NCI-H146 (cell line): ENCODE measurements around the gene KLHL12.
A peak's percentile ranks its signal among the peaks of the same experiment; 100 is the strongest.

ENCODE experiments used
- DNase-seq: peaks from one replicate; lab custom pipeline; 2025; lab: John Stamatoyannopoulos, UW

KLHL12 gene

DNA sequence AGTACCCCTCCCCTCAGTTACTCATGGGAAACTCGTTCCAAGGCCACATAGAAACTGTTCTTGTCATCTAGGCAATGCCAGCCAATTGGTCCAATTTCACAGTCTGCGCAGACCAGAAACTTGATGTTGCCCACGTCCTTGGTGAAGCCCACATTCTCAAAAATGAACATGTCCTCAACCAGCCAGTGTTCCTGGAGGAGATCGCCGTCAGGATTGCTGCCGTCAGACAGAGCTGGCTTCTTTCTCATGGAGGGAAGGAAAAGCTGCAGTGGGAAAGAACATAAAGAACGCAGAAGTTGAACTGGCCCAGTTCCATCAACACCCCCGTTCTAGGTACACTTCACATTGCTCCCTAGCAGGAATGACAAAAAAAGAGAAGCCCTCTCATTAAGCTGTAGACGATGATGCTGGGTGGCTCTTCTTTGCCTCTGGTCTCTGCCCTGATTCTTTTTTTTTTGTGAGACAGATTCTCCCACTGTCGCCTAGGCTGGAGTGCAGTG lies 46.0 kb downstream of the KLHL12 start:
- DNase-seq: no peak

DNA sequence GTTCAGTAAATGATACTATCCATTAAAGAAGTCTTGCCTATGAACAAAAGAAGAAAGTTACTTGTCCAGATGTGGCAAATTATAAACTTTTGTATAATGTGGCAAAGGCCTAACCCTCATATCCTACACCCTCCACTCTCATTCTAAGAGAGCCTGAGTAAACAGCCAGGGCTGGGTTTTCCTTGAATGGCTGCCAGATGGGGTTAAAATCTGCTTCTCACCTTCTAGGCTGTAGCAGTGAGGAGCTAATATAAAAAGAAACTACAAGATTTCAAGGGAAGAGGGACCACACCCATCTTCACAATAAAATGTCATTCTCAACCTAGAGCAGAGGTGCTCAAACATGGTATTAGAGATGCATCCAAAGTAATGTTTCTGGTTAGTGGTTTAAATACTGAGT lies 47.0 kb downstream of the KLHL12 start:
- no peak for DNase-seq

DNA sequence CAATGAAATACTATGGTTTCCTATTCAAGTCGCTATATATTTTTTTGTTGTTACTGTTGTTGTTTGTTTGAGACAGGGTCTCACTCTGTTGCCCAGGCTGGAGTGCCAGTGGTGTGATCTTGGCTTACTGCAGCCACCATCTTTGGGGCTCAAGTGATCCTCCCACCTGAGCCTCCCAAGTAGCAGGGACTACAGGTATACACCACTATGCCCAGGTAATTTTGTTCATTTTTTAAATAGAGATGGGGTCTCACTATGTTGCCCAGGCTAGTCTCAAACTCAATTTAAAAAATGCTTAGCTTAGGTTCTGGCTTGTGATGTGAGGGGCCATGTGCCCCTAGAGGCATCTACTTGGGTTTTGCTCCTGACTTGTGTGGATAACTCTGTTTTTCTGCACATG lies 47.9 kb downstream of the KLHL12 start:
- DNase-seq: no peak

DNA sequence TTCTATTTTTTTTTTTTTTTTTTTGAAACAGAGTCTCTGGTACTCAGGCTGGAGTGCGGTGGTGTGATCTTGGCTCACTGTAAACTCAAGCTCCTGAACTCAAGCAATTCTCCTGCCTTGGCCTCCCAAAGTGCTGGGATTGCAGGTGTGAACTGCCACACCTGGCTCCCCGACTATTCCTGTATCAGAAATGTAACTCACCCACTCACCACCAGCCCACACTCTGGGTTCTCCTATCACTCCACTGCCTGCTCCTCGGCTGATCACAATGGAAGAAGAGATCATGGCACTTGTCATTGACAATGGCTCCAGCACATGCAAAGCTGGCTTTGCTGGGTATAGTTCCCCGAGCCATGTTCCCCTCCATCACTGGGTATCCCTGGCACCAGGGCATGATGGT lies 54.0 kb downstream of the KLHL12 start:
- DNase-seq: no peak

DNA sequence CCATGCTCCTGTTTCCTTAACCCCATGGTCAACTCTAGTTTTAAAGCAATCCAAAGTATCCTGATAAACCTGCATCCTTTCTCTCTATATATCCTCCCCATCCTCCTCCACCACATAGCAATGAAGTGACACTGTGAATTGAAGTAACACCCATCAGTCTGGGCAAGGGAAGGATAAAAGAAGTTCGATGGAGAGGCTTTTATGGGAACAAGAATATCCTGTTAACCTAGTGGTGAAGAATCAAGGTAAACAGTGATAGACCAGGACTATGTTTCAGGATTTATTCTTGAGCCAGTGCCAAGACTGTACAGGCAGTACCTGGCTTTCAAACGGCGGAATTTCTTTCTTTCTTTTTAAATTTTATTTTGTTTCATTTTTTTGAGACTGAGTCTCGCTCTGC lies 55.7 kb downstream of the KLHL12 start:
- DNase-seq: no peak

DNA sequence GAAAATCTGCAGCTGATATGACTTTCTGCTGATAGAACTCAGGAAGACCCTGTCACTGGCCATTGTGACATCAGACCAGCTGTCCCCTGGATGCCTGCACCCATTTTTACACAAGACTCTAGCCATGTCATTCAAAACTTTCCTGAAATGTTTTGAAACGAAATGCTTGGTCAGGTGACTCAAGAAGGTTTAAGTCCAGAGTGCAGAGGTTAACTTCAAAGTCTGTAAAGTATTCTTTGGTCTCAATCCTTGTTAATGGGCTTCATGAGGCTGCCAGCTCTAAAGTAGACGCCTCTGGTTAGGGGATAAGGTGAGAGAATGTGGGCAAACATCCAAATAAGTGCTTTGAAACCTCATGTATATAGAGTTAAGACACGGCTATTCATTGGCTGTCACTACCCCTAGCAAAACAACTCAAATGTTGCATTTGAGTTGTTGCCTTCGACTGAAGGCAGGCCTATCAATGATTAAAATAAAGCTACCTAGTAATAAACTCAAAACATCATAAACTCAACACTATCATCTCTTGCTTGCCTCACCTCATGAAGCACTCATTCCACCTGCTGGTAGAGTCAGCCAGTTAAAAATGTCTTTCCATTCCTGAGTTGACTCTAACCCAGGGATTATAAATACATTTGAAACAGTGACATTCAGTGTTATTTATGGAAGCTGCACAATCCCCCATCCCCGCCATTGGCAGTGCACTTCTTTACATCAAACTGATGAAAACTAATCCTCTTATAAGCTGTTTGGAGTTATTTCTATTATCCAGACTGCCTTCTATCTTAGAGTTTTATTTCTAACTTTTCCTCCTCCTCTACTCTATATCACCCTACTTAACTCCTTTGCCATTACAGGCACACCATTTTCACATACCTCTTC lies 64.1 kb downstream of the KLHL12 start:
- DNase-seq: no peak

DNA sequence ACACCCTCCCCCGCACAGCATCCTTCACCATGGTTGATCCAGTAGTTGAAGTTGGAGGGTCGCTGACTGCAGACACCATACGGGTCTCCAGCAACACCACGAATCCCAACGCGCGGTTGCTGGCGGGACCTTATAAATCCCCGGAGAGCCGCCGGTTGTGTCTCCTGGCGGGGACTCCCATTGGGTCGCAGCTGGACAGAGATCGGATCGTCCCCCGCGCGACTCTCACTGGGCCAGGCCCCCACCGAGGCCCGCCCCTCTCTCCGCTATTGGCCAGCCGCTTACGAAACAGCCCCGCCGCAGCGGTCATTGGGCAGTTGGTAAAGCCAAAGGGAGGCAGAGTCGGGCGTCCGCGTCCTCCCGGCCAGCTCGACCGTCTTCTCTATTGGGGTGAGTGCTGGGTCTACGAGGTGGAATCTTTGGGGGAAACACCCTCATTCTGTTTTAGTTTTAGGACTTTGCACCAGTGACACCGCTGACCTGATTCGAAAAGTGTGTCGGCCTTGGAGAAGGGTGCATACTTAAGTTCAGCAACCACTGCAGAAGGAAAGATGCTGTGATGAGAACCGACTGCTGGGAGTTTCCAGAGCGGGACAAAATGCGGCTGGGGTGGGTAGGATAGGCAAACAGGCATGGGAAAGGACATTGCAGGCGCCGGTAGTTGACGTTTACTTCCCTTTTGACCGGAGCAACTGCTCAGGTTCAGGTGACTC lies 65.5 kb downstream of the KLHL12 start:
- DNase-seq: no peak

DNA sequence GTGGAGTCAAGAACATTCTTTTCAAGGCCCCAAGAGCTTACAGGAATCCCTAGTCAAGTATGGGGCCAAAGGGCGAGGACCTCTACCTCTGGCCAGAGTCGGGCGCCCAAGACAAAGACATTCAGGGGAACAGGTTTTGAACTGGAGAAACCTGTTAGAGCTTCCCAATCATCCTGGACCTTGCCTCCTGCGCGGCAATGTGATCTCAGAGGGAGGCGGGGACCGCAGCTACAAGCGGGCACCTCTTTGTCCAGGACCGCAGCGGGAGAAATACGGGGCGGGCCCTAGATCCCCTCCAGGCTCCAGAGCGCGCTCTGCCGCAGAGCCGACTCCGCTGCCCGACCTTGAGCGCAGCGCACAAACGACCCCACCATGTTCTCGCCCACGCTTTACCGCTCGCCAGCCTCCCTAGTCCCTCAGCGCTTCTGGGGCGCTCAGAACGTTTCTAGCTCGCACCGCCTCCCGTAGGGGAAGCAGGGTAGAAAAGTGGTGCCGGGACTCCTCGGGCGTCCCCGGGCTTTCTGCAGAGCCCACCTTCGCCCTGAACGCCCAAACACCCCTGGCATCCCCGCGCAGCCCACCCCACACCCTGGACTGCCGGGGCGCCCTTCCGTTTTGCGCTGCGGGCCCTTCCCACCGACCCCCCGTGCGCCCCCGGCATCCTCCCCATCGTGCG lies 66.2 kb downstream of the KLHL12 start:
- no peak for DNase-seq

DNA sequence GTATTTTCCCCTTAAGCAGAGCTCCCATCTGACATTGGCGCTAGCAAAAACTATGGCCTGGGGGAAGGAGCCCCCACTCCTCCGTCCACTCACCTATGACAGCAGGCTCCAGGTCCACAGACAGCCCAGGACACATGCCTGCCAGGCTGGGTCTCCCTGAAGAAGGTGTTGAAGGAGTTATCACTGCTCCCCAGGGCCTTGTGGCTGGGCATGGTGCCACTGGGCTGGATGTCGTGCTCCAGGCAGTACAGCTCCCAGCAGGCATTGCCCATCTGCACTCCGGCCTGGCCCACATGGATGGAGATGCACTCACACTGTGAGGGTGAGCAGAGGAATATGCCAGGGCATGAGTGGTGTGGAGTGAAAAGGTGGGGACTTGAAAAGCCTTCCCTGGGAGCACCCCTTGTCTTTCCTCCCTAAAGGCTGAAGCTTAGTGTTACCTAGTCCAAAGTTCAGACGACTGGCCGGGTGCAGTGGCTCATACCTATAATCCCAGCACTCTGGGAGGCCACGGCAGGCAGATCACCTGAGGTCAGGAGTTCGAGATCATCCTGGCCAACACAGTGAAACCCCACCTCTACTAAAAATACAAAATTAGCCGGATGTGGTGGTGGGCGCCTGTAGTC lies 68.1 kb downstream of the KLHL12 start:
- DNase-seq: no peak

DNA sequence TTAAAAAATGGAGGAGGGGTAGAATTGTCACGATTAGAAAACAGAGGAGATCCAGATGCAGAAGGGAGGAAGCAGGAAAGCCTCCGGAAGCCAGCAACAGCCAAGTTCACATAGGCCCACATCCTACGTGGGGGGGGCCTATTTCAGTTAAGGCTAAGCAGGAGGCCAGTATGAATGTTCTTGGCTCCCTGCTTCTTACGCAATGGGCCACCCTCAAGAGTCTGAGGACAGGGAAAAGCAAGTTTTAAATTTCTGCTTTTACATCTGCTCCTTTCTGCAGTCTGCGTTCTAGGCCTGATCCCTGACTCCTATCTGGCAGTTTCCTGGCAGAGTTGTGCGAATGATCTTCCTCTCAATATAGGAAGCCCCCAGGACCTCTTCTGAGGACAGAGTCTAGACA lies 68.7 kb downstream of the KLHL12 start:
- no peak for DNase-seq

DNA sequence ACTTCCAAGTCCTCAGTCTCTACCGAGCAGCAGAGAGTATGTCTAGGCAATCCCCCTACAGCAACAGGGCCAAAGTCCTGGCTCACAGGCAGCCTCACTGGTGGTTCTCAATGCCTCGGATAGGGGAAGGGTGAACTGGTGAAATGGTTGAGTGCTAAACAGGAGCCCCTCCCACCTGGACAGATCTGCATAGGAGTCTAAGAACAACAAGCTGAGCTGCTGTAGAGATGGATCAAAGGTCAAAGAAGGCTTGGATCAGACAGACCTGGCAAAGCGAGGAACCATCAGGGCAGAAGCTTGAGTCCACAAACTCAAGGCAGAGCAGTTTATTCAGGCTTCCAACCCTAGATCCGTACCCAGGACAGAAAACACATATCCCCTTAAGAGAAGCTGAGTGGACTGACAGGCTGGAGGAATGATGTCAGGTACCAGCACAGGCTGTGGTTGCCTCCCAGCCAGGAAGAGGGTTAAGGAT lies 69.9 kb downstream of the KLHL12 start:
- DNase-seq: no peak

DNA sequence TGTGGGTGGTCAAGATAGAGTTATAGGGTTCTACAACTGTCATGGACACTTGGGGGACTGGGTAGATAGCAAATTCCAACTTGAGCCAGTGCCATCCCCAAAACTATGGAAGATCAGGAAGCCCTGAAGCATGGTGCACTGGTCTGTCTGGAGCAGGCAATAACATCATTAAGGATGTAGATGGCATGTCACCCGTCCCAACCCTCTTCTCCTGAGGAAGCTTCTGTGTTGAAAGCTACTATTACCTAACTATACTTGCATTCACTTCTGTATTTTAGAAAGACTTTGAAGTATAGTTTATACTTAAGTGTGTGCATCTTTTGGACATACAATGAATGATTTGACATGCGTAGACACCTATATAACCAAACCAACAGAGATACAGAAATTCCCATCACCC lies 71.0 kb downstream of the KLHL12 start:
- DNase-seq: no peak

DNA sequence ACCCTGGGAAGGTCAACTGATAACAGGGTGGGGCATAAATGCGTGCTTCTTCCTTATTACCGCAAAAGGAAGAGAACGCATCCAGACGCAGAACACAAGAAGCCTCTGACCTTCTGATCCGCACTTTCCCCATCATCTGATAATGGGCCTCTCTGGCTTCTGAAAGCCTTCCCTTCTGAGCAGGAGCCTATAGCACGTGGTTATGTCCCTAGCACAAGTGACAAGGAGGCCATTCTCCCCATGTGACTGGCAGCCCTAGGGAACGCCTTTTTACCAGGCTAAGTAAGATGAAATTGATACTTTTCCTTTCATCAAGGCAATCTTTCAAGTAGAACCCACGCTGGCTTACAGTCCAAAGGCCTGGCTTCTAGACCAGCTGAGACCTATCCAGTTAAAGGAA lies 72.2 kb downstream of the KLHL12 start:
- no peak for DNase-seq

DNA sequence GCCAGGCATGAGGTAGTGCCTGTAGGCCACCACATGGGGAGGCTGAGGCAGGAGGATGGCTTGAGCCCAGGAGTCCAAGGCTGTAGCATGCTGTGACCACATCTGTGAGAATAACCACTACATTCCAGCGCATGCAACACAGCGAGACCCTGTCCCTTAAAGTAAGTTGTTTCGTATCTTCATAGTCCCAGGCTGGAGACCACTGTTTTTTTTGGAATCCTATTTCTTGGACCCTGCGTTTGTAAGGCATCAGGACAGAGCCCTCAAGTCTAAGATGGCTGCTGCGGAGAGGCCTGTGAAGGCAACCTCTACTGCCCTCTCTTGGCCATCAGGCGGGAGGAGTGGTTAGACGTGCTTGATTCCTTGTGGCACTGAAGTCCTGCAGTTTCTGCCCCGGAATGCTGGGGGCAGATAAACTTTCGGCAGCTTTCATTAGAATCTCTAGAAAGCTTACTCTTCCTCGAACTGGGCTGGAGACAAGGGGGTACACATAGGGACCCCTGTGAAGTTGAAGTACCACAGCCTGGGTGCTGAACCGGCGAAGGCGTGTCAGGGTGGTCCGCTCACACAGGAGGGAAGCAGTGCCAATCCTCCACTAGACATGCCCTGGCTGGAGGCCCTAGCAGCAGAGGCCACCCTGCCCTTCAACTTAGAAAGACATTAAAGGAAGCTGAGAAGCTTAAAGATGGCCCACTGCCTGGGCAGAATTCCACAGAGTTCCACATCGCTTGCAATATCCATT lies 74.7 kb downstream of the KLHL12 start:
- DNase-seq: peak; percentile 62

DNA sequence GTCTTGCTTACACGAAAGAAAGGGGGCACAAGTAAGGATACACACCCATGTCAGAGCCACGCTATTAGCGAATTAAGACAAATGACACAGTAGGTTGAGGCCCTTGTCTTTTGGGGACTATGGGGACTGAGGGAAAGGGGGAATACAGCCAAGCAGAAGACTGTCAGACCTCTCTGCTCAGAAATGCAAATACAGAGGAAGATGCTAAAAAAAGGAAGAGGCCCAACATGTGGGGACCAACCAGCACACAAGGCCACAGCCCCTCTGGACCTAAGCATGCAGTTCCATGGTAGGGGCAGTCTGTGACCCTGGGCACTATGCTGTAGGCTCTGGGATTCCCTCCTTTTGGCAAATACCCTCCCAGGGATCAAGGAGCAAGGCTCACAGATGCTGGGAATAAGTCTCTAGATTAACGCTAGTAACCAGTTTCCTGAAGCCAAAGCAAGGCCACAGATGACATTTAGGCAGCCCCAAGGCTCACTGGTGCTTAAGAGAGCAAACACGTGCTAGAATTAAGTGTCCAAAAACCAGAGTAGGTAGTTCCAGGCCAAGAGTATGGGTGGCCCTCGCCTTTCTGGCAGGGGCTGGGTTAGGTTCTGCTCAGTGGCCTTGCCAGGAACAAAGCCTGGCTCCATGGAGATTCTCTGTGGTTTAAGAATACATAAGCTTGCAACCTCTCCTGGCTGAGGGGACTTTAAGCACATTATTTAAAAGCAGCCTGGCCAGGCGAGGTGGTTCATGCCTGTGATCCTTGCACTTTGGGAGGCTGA lies 76.3 kb downstream of the KLHL12 start:
- DNase-seq: no peak

DNA sequence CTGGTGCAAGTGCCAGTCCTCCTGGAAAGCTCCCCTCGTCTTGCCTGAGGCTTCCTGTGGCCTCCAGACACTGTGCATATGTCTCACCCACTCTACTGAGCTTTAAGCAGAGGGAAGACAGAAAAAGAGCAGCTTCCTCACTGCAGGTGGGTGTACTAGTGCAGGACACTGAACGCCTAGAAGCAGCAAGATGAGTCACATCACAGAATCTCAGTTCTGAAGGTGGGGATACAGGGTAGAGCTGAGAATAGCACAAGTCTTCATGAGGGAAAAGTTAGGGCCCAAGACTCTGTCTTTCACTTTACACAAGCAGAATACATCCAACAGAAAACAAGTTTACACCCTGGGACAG lies 78.9 kb downstream of the KLHL12 start:
- DNase-seq: no peak

DNA sequence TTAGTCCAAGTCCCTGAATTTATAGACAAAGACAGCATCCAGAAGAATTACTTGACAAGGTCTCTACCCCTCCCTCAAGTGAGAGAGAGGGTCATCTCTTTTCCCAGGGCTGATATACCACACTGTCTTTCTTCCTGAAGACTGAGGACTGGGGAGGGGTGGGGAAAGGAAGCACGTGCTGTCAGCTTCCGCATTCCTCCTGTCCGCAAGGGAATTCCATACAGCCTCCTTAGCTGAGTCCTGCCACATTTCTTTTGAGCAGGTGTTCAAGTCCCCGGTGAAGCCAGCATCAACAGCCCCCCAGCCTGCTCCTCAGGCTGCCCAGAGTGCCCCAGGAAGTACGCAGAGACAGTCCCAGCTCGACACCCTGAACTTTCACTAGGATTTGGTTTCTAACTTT lies 82.1 kb downstream of the KLHL12 start:
- DNase-seq: no peak

DNA sequence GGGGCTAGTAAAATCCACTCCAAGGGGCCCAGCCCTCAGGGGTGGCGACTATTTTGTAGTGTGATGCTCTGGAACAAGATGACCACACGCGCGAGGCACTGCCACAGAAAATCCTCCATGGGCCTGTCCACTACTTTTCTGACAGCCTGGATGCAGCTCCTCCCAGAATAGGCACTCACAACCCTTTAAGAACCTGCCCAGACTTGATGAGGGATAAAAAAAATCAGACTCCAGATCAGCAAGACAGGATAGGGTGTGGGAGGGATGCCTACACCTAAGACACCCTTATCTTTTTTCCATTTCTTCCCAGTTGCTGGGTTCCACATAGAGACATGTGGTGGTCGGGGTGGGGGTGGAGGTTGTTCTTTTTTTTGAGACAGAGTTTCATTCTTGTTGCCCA lies 82.8 kb downstream of the KLHL12 start:
- DNase-seq: no peak

DNA sequence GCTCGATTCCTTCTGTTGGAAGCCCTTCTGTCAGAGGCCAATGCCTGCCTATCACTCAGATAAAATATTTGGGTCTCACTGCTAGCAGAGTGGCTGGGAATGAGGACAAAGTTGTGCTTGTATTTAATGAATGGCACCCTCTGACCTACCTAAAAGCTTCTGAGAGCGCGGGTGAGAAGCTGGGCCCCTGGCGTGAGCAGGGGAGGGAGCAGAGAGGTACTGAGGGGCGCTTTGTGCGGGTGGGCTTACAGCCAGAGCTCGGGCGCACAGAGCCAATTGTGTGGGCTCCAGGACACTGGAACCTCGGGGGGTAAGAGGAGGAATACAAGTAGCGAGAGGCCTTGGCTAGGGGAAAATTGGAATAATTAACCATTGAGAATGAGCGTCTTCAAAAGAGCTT lies 84.0 kb downstream of the KLHL12 start:
- no peak for DNase-seq
